ENCODE data around the gene DCTN4.

- TF ChIP-seq POLR2A (IDR thresholded peaks at IDR 0.05; ENCODE audit: low read depth, low read length) (no peak), CTCF (conservative IDR thresholded peaks at IDR 0.05; ENCODE audit: low read depth, low read length) (no peak), MAFK (IDR thresholded peaks at IDR 0.05; ENCODE audit: low read depth, low read length) (no peak), CHD1 (IDR thresholded peaks at IDR 0.05; ENCODE audit: low read depth, low read length) (no peak), SMC3 (IDR thresholded peaks at IDR 0.05; ENCODE audit: low read depth, low read length) (no peak), MAZ (IDR thresholded peaks at IDR 0.05; ENCODE audit: borderline replicate concordance, low read depth, low read length) (no peak), MXI1 (IDR thresholded peaks at IDR 0.05; ENCODE audit: borderline replicate concordance, low read depth, low read length) (no peak), CEBPB (IDR thresholded peaks at IDR 0.05; ENCODE audit: low read depth, low read length) (no peak), ELK1 (IDR thresholded peaks at IDR 0.05; ENCODE audit: borderline replicate concordance, low read depth, low read length) (no peak), FOS (IDR thresholded peaks at IDR 0.05; ENCODE audit: low read depth, low read length) (no peak), BHLHE40 (IDR thresholded peaks at IDR 0.05; ENCODE audit: low read depth, low read length) (no peak)
These were observed 99.3 kb downstream of the DCTN4 start for GRCh38 chr5:150659360-150660107.

All from IMR-90 (cell line).